CD4-positive, alpha-beta T cell (primary cell): ENCODE data around the gene RASSF10. TPM values are rescaled to one million over a fixed set of nuclear protein-coding genes. Genes with fewer than 3 reads are reported as not detected.

Source experiments
- ATAC-seq: fragments of 200-7000 bp; cut with Tn5 transposase; one replicate; pipeline ENCODE4 v1.10.0; 2022; ENCODE audit warnings: mild to moderate bottlenecking; ENCODE audit not compliant: poor library complexity
- CTCF ChIA-PET: fragments of 350-600 bp; sonication (Branson Sonifier 250); formaldehyde crosslinking; loops from one replicate; lab custom pipeline; 2021; ENCODE audit warnings: antibody characterized with exemption, inconsistent platforms; lab: Charles Lee
- POLR2A ChIA-PET: fragments of 350-600 bp; sonication (Branson Sonifier 250); formaldehyde crosslinking; loops from one replicate; lab custom pipeline; 2021; ENCODE audit warnings: antibody characterized with exemption, inconsistent platforms; lab: Charles Lee
- DNase-seq, 14 experiments: peaks; one replicate each; pipeline ENCODE4 v3.0.0-alpha.2; 2013 to 2020; ENCODE audit warnings: mixed read lengths in 2 of 14
- H3K27ac ChIP-seq, 2 donors: one replicate each; pipeline versions ENCODE4 v1.5.1 to v1.7.0; 2013; ENCODE audit warnings: low read length in 2 of 2, low read depth in 1 of 2, mild to moderate bottlenecking in 1 of 2
- H3K27me3 ChIP-seq, 2 experiments: 1 replicate in 1 of 2; 2 replicates in 1 of 2; pipeline versions ENCODE4 v1.6.1 to v1.7.0; 2013; ENCODE audit warnings: low read length in 2 of 2, control low read depth in 1 of 2, mild to moderate bottlenecking in 1 of 2, moderate library complexity in 1 of 2; ENCODE audit not compliant: insufficient read depth in 2 of 2, control insufficient read depth in 1 of 2
- H3K36me3 ChIP-seq: one replicate; pipeline ENCODE4 v1.6.1; 2013; ENCODE audit warnings: low read length, control low read depth; ENCODE audit not compliant: insufficient read depth
- H3K4me1 ChIP-seq: one replicate; pipeline ENCODE4 v1.6.1; 2013; ENCODE audit warnings: low read length, control low read depth; ENCODE audit not compliant: insufficient read depth
- H3K4me3 ChIP-seq: one replicate; pipeline ENCODE4 v1.5.1; 2013; ENCODE audit warnings: mild to moderate bottlenecking, low read length, moderate library complexity
- H3K9me3 ChIP-seq, 2 experiments: 1 replicate in 1 of 2; 2 replicates in 1 of 2; pipeline versions ENCODE4 v1.6.1 to v1.7.0; 2013; ENCODE audit warnings: low read length in 2 of 2, mild to moderate bottlenecking in 2 of 2, control low read depth in 1 of 2, moderate library complexity in 1 of 2; ENCODE audit not compliant: control insufficient read depth in 1 of 2, insufficient read depth in 1 of 2
- H3K27ac Mint-ChIP-seq: one replicate; pipeline ENCODE4 v1.8.0; 2020; ENCODE audit warnings: mixed read lengths
- H3K27me3 Mint-ChIP-seq: one replicate; pipeline ENCODE4 v1.8.0; 2021; ENCODE audit warnings: mixed read lengths
- H3K36me3 Mint-ChIP-seq: one replicate; pipeline ENCODE4 v1.8.0; 2021; ENCODE audit warnings: low read depth, mixed read lengths
- H3K4me1 Mint-ChIP-seq: one replicate; pipeline ENCODE4 v1.8.0; 2021; ENCODE audit warnings: low read depth, mixed read lengths
- H3K4me3 Mint-ChIP-seq: one replicate; pipeline ENCODE4 v1.8.0; 2020; ENCODE audit warnings: mild to moderate bottlenecking, mixed read lengths
- H3K9me3 Mint-ChIP-seq: one replicate; pipeline ENCODE4 v1.8.0; 2020; ENCODE audit warnings: mixed read lengths
- CTCF ChIP-seq: fragments of 200-600 bp; IDR thresholded peaks from one replicate; pipeline ENCODE4 v1.8.0; 2022; ENCODE audit warnings: antibody characterized with exemption, mild to moderate bottlenecking
- intact Hi-C, 2 experiments: fragments of 100-400 bp; cut with DNase I in 1 of 2; cut with micrococcal nuclease in 1 of 2; formaldehyde crosslinking; loops; one replicate each; pipeline versions ENCODE4 v1.15.1 to v1.9.0; 2023 to 2025; cut with DNase I, micrococcal nuclease
- total RNA-seq, 174 experiments: library from RNA in 2 of 174; stranded (reverse) in 2 of 174; gene quantifications; one replicate each; pipeline ENCODE4 v1.2.3 and lab custom pipeline; 2021 to 2026

RASSF10 gene
- total RNA-seq, 2 experiments from 2014 or later: not detected

- no peak for TF ChIP-seq CTCF
- peaks cover 43% of the 10 kb centered on the region for H3K27me3 Mint-ChIP-seq
Measured at GRCh38 chr11:12966002-12966401, 43.1 kb upstream of the RASSF10 start.

GRCh38 chr11:12968101-12968500 lies 41.0 kb upstream of the RASSF10 start:
- H3K4me1 Mint-ChIP-seq: no peaks in the 10 kb centered on the region
- intact Hi-C loops: loop anchor here (10.0 kb wide), 2 partner anchors 267 to 1277 kb away; no protein-coding TSS in a partner anchor
- H3K36me3 ChIP-seq: no peaks in the 10 kb centered on the region
- no peaks in the 10 kb centered on the region for H3K4me1 ChIP-seq
- H3K9me3 Mint-ChIP-seq: no peaks in the 10 kb centered on the region
- H3K9me3 ChIP-seq: no peaks in the 10 kb centered on the region
- H3K36me3 Mint-ChIP-seq: no peaks in the 10 kb centered on the region
- ChIA-PET CTCF (no interaction called here), POLR2A (no interaction called here)
- ATAC-seq (no peak), DNase-seq (no peak)
- H3K27ac ChIP-seq: no peak overlapping the region
- no peak overlapping the region for H3K4me3 Mint-ChIP-seq
- H3K27ac Mint-ChIP-seq: no peak overlapping the region
- no peak overlapping the region for H3K4me3 ChIP-seq
- no peak for TF ChIP-seq CTCF
- peaks cover 0 to 5% of the 10 kb centered on the region in 2 experiments for H3K27me3 ChIP-seq
- peaks cover 23% of the 10 kb centered on the region for H3K27me3 Mint-ChIP-seq

More at GRCh38 chr11:12966002-12966401, 43.1 kb upstream of the RASSF10 start:
- Histone ChIP-seq H3K9me3 (no peaks in the 10 kb centered on the region), H3K27ac (no peak overlapping the region), H3K27me3 (peaks cover 5 to 6% of the 10 kb centered on the region in 2 experiments), H3K4me3 (no peak overlapping the region), H3K4me1 (no peaks in the 10 kb centered on the region), H3K36me3 (no peaks in the 10 kb centered on the region)
- H3K4me3 Mint-ChIP-seq: no peak overlapping the region
- no peaks in the 10 kb centered on the region for H3K36me3 Mint-ChIP-seq
- POLR2A ChIA-PET: no interaction called here
- no peaks in the 10 kb centered on the region for H3K4me1 Mint-ChIP-seq
- intact Hi-C loops: loop anchor here (10.0 kb wide), 2 partner anchors 269 to 1279 kb away; no protein-coding TSS in a partner anchor
- H3K27ac Mint-ChIP-seq: no peak overlapping the region
- ATAC-seq: no peak
- no peak for DNase-seq
- H3K9me3 Mint-ChIP-seq: no peaks in the 10 kb centered on the region
- CTCF ChIA-PET: no interaction called here

GRCh38 chr11:12968826-12969225 lies 40.3 kb upstream of the RASSF10 start:
- Histone ChIP-seq H3K4me3 (no peak overlapping the region), H3K9me3 (no peaks in the 10 kb centered on the region), H3K27ac (no peak overlapping the region), H3K27me3 (peaks cover 0 to 5% of the 10 kb centered on the region in 2 experiments), H3K4me1 (no peaks in the 10 kb centered on the region), H3K36me3 (no peaks in the 10 kb centered on the region)
- ChIA-PET POLR2A (no interaction called here), CTCF (no interaction called here)
- Mint-ChIP-seq H3K27me3 (peaks cover 19% of the 10 kb centered on the region), H3K36me3 (no peaks in the 10 kb centered on the region), H3K27ac (no peak overlapping the region), H3K4me3 (no peak overlapping the region), H3K9me3 (no peaks in the 10 kb centered on the region), H3K4me1 (no peaks in the 10 kb centered on the region)
- intact Hi-C loops: loop anchor here (10.0 kb wide), 2 partner anchors 266 to 1276 kb away; no protein-coding TSS in a partner anchor
- no peak for TF ChIP-seq CTCF
- DNase-seq: no peak
- ATAC-seq: no peak
